WTC11 (cell line): ENCODE data around the gene MXRA7. TPM values are rescaled to one million over a fixed set of nuclear protein-coding genes. Genes with fewer than 3 reads are reported as not detected.

Experiments used
- ATAC-seq: fragments of 200-7000 bp; cut with Tn5 transposase; 2 replicates; pipeline ENCODE4 v1.10.0; 2021; ENCODE audit warnings: mild to moderate bottlenecking, moderate library complexity
- CTCF ChIA-PET: fragments of 300-600 bp; sonication (Branson Sonifier 250); formaldehyde crosslinking; loops from one replicate; lab custom pipeline; 2021; ENCODE audit warnings: antibody characterized with exemption; lab: Charles Lee
- POLR2A ChIA-PET: fragments of 350-600 bp; sonication (Branson Sonifier 250); formaldehyde crosslinking; loops from one replicate; lab custom pipeline; 2021; ENCODE audit warnings: antibody characterized with exemption; lab: Charles Lee
- DNase-seq: peaks from one replicate; pipeline ENCODE4 v3.0.0; 2021; ENCODE audit warnings: low spot score
- H3K27ac Mint-ChIP-seq: 2 replicates; pipeline ENCODE4 v1.8.0; 2021; ENCODE audit warnings: mixed read lengths
- H3K27me3 Mint-ChIP-seq: 2 replicates; pipeline ENCODE4 v1.8.0; 2021; ENCODE audit warnings: low read depth, mild to moderate bottlenecking, moderate library complexity, mixed read lengths
- H3K36me3 Mint-ChIP-seq: 2 replicates; pipeline ENCODE4 v1.8.0; 2021; ENCODE audit warnings: mixed read lengths
- H3K4me1 Mint-ChIP-seq: 2 replicates; pipeline ENCODE4 v1.8.0; 2022; ENCODE audit warnings: mixed read lengths
- H3K4me3 Mint-ChIP-seq: 2 replicates; pipeline ENCODE4 v1.8.0; 2021; ENCODE audit warnings: mild to moderate bottlenecking, moderate library complexity, mixed read lengths
- H3K9me3 Mint-ChIP-seq: 2 replicates; pipeline ENCODE4 v1.8.0; 2021; ENCODE audit warnings: mixed read lengths
- AFF4 ChIP-seq: sonication (generic); formaldehyde crosslinking; IDR thresholded peaks from 2 replicates; pipeline ENCODE4 v1.8.1; 2023; ENCODE audit warnings: mild to moderate bottlenecking, missing genetic modification reagents, borderline replicate concordance
- E2F1 ChIP-seq: sonication (generic); formaldehyde crosslinking; IDR thresholded peaks from 2 replicates; pipeline ENCODE4 v1.8.0; 2022; ENCODE audit warnings: mild to moderate bottlenecking, missing genetic modification reagents
- ERG ChIP-seq: fragments of 250-450 bp; sonication (Bioruptor Pico); IDR thresholded peaks from 2 replicates; pipeline ENCODE4 v1.8.0; 2021; ENCODE audit warnings: mild to moderate bottlenecking
- FOXK1 ChIP-seq: sonication (generic); formaldehyde crosslinking; IDR thresholded peaks from 2 replicates; pipeline ENCODE4 v1.8.0; 2022; ENCODE audit warnings: mild to moderate bottlenecking, moderate library complexity, missing genetic modification reagents
- FOXP1 ChIP-seq: sonication (generic); formaldehyde crosslinking; IDR thresholded peaks from 2 replicates; pipeline ENCODE4 v1.8.0; 2022; ENCODE audit warnings: missing genetic modification reagents, mild to moderate bottlenecking, moderate library complexity, borderline replicate concordance
- GABPB1 ChIP-seq: sonication (generic); formaldehyde crosslinking; IDR thresholded peaks from 2 replicates; pipeline ENCODE4 v1.8.1; 2023; ENCODE audit warnings: mild to moderate bottlenecking, missing genetic modification reagents
- IRF2 ChIP-seq: sonication (generic); formaldehyde crosslinking; IDR thresholded peaks from 2 replicates; pipeline ENCODE4 v1.8.0; 2022; ENCODE audit warnings: low read depth, missing genetic modification reagents, borderline replicate concordance
- NFE2L1 ChIP-seq: sonication (generic); formaldehyde crosslinking; IDR thresholded peaks from 2 replicates; pipeline ENCODE4 v1.8.1; 2023; ENCODE audit warnings: missing genetic modification reagents
- NR2C2 ChIP-seq: sonication (generic); formaldehyde crosslinking; IDR thresholded peaks from 2 replicates; pipeline ENCODE4 v1.8.0; 2022; ENCODE audit warnings: mild to moderate bottlenecking, missing genetic modification reagents
- PREB ChIP-seq: sonication (generic); formaldehyde crosslinking; IDR thresholded peaks from 2 replicates; pipeline ENCODE4 v1.8.1; 2022; ENCODE audit warnings: mild to moderate bottlenecking, missing genetic modification reagents, moderate library complexity, borderline replicate concordance
- RORB ChIP-seq: fragments of 250-450 bp; sonication (Bioruptor Pico); IDR thresholded peaks from 2 replicates; pipeline ENCODE4 v1.9.0; 2021; ENCODE audit warnings: mild to moderate bottlenecking
- SMAD3 ChIP-seq: sonication (generic); formaldehyde crosslinking; IDR thresholded peaks from 2 replicates; pipeline ENCODE4 v1.8.0; 2022; ENCODE audit warnings: missing genetic modification reagents, mild to moderate bottlenecking, borderline replicate concordance
- SP1 ChIP-seq: sonication (generic); formaldehyde crosslinking; conservative IDR thresholded peaks from 2 replicates; pipeline ENCODE4 v1.8.1; 2022; ENCODE audit warnings: missing genetic modification reagents
- TP53 ChIP-seq: sonication (generic); formaldehyde crosslinking; IDR thresholded peaks from 2 replicates; pipeline ENCODE4 v1.8.1; 2023; ENCODE audit warnings: mild to moderate bottlenecking, missing genetic modification reagents
- USF1 ChIP-seq: sonication (generic); formaldehyde crosslinking; IDR thresholded peaks from 2 replicates; pipeline ENCODE4 v1.8.0; 2022; ENCODE audit warnings: mild to moderate bottlenecking, missing genetic modification reagents
- USF2 ChIP-seq: sonication (generic); formaldehyde crosslinking; IDR thresholded peaks from 2 replicates; pipeline ENCODE4 v1.8.1; 2023; ENCODE audit warnings: mild to moderate bottlenecking, missing genetic modification reagents, moderate library complexity
- ZBTB21 ChIP-seq: sonication (generic); formaldehyde crosslinking; IDR thresholded peaks from 2 replicates; pipeline ENCODE4 v1.8.1; 2023; ENCODE audit warnings: mild to moderate bottlenecking, missing genetic modification reagents, borderline replicate concordance
- ZNF232 ChIP-seq: sonication (generic); formaldehyde crosslinking; IDR thresholded peaks from 2 replicates; pipeline ENCODE4 v1.8.0; 2022; ENCODE audit warnings: mild to moderate bottlenecking, missing genetic modification reagents
- ZNF425 ChIP-seq: fragments of 250-450 bp; sonication (Bioruptor Pico); conservative IDR thresholded peaks from 2 replicates; pipeline ENCODE4 v1.9.0; 2021; ENCODE audit warnings: mild to moderate bottlenecking
- ZNF512 ChIP-seq: sonication (generic); formaldehyde crosslinking; IDR thresholded peaks from 2 replicates; pipeline ENCODE4 v1.8.1; 2022; ENCODE audit warnings: missing genetic modification reagents, borderline replicate concordance
- ZNF671 ChIP-seq: fragments of 250-450 bp; sonication (Bioruptor Pico); IDR thresholded peaks from 2 replicates; pipeline ENCODE4 v1.8.0; 2021; ENCODE audit warnings: mild to moderate bottlenecking
- ZSCAN18 ChIP-seq: fragments of 250-450 bp; sonication (Bioruptor Pico); IDR thresholded peaks from 2 replicates; pipeline ENCODE4 v2.1.2; 2022; ENCODE audit warnings: mild to moderate bottlenecking, moderate library complexity
- total RNA-seq: library from RNA; stranded (reverse); gene quantifications from 3 replicates; pipeline ENCODE4 v1.2.3, GENCODE V29; 2021

Gene MXRA7
- total RNA-seq, 1 experiment from 2014 or later: 46.5 TPM

GRCh38 chr17:76732734-76733617 lies 22.2 kb upstream of the MXRA7 start:
- Mint-ChIP-seq H3K27me3 (no peaks in the 10 kb centered on the region), H3K4me1 (peaks cover 29% of the 10 kb centered on the region), H3K36me3 (peaks cover 55% of the 10 kb centered on the region), H3K9me3 (no peaks in the 10 kb centered on the region), H3K27ac (peak overlapping the region; percentile 98), H3K4me3 (peak overlapping the region; percentile 99)
- ChIA-PET CTCF (interaction anchor here (0.5 to 1.5 kb wide), 5 partner anchors 25 to 1229 kb away, joined by 3 to 6 read pairs (median 3); no protein-coding TSS in a partner anchor), POLR2A (no interaction called here)
- no peak for DNase-seq
- no peak for ATAC-seq
- TF ChIP-seq FOXP1 (CRISPR knock-in tag): no peak
- TF ChIP-seq USF2 (CRISPR knock-in tag): no peak
- TF ChIP-seq USF1: no peak
- TF ChIP-seq PREB (CRISPR knock-in tag): no peak
- no peak for TF ChIP-seq TP53 (CRISPR knock-in tag)
- no peak for TF ChIP-seq GABPB1 (CRISPR knock-in tag)
- TF ChIP-seq ZNF425 (CRISPR knock-in tag): peak; percentile 42; the same call in 1 of the 2 replicates
- TF ChIP-seq NR2C2: no peak
- no peak for TF ChIP-seq NFE2L1 (CRISPR knock-in tag)
- TF ChIP-seq AFF4 (CRISPR knock-in tag): no peak
- no peak for TF ChIP-seq ZBTB21 (CRISPR knock-in tag)
- TF ChIP-seq ZNF232: no peak
- TF ChIP-seq E2F1: no peak
- TF ChIP-seq FOXK1 (CRISPR knock-in tag): no peak
- TF ChIP-seq SP1 (CRISPR knock-in tag): no peak
- 0 out of 2 replicates have a peak, but pooled peaks have one; percentile 5 for TF ChIP-seq ZSCAN18
- TF ChIP-seq ERG: peak; percentile 91
- TF ChIP-seq ZNF671 (CRISPR knock-in tag): peak; percentile 37; the same call in 1 of the 2 replicates
- TF ChIP-seq IRF2 (CRISPR knock-in tag): no peak
- TF ChIP-seq RORB (CRISPR knock-in tag): no peak
- TF ChIP-seq ZNF512 (CRISPR knock-in tag): no peak
- no peak for TF ChIP-seq SMAD3 (CRISPR knock-in tag)
